A673 (cell line): ENCODE measurements around the gene CD200R1. TPM values are rescaled to one million over a fixed set of nuclear protein-coding genes. Genes with fewer than 3 reads are reported as not detected.

Experiments
- BruUV-seq: library from RNA; stranded (reverse); fragments of 400-500 nt; replicated peaks from 2 replicates; lab custom pipeline; 2021; lab: Mats Ljungman, UMichigan
- CTCF ChIA-PET: fragments of 300-600 bp; sonication (Branson Sonifier 250); formaldehyde crosslinking; loops from one replicate; lab custom pipeline; 2022; ENCODE audit warnings: antibody characterized with exemption; lab: Charles Lee
- POLR2A ChIA-PET: fragments of 300-600 bp; sonication (Branson Sonifier 250); formaldehyde crosslinking; loops from one replicate; lab custom pipeline; 2022; ENCODE audit warnings: antibody characterized with exemption; ENCODE audit not compliant: low non-redundant PET; lab: Charles Lee
- DNase-seq: peaks from one replicate; pipeline ENCODE4 v3.0.0-alpha.2; 2015; ENCODE audit warnings: low spot score
- H3K27ac ChIP-seq: fragments of 200-600 bp; sonication (generic); 2 replicates; pipeline ENCODE4 v1.5.1; 2016; ENCODE audit warnings: mixed run types, low read depth, mild to moderate bottlenecking, mixed read lengths, antibody characterized with exemption, low read length; ENCODE audit not compliant: poor library complexity, severe bottlenecking
- H3K27me3 ChIP-seq: fragments of 200-600 bp; sonication (generic); replicated peaks from 2 replicates; pipeline ENCODE4 v1.6.1; 2017; ENCODE audit warnings: mixed run types, low read depth, mild to moderate bottlenecking, mixed read lengths, antibody characterized with exemption, low read length; ENCODE audit not compliant: insufficient read depth, poor library complexity
- H3K36me3 ChIP-seq: fragments of 200-600 bp; sonication (generic); 2 replicates; pipeline ENCODE4 v1.6.1; 2016; ENCODE audit warnings: mixed run types, mild to moderate bottlenecking, mixed read lengths, antibody characterized with exemption, low read length; ENCODE audit not compliant: insufficient read depth, poor library complexity, severe bottlenecking
- H3K4me1 ChIP-seq: fragments of 200-600 bp; sonication (generic); 2 replicates; pipeline ENCODE4 v1.6.1; 2017; ENCODE audit warnings: mixed run types, mild to moderate bottlenecking, mixed read lengths, antibody characterized with exemption, low read length; ENCODE audit not compliant: insufficient read depth, poor library complexity, severe bottlenecking
- H3K4me3 ChIP-seq: fragments of 200-600 bp; sonication (generic); 2 replicates; pipeline ENCODE4 v1.5.1; 2016; ENCODE audit warnings: low read depth, mixed run types, mild to moderate bottlenecking, mixed read lengths, low read length; ENCODE audit not compliant: poor library complexity, severe bottlenecking
- H3K9me3 ChIP-seq: fragments of 200-600 bp; sonication (generic); 2 replicates; pipeline ENCODE4 v1.6.1; 2016; ENCODE audit warnings: mixed run types, low read depth, mild to moderate bottlenecking, mixed read lengths, antibody characterized with exemption, low read length; ENCODE audit not compliant: poor library complexity, severe bottlenecking
- EZH2 ChIP-seq: fragments of 200-600 bp; sonication (generic); IDR thresholded peaks from 2 replicates; pipeline ENCODE4 v1.6.1; 2017; ENCODE audit warnings: borderline replicate concordance, low read depth, mild to moderate bottlenecking, mixed read lengths, antibody characterized with exemption, low read length; ENCODE audit not compliant: poor library complexity, severe bottlenecking
- intact Hi-C: fragments of 100-400 bp; cut with micrococcal nuclease; formaldehyde crosslinking; loops from one replicate; pipeline ENCODE4 v1.10.0; 2022; ENCODE audit not compliant: unreplicated experiment
- total RNA-seq: library from RNA; stranded (reverse); gene quantifications from 2 replicates; pipeline ENCODE4 v1.2.3, GENCODE V29; 2021
- TF ChIP-seq, protein P1 (sequence below): fragments of 300-800, 200-600 bp; sonication (generic); conservative IDR thresholded peaks from 2 replicates; pipeline ENCODE4 v1.5.1; 2017; ENCODE audit warnings: low read depth, mild to moderate bottlenecking, antibody characterized with exemption, low read length, moderate library complexity, mixed read lengths

CD200R1 gene
- total RNA-seq, 1 experiment from 2014 or later: not detected

GRCh38 chr3:113002037-113002436 lies 27.1 kb upstream of the CD200R1 start:
- intact Hi-C loops: no loop called here
- ChIA-PET POLR2A (interaction anchor here (0.6 kb wide), 1 partner anchor 734 kb away, joined by 3 read pairs; no protein-coding TSS in a partner anchor), CTCF (no interaction called here)
- no peaks in the 10 kb centered on the region for H3K9me3 ChIP-seq
- no peaks in the 10 kb centered on the region for H3K27me3 ChIP-seq
- no peak overlapping the region for H3K27ac ChIP-seq
- peaks cover 53% of the 10 kb centered on the region for H3K36me3 ChIP-seq
- no peak overlapping the region for H3K4me3 ChIP-seq
- TF ChIP-seq EZH2: no peak
- TF ChIP-seq, protein P1, sequence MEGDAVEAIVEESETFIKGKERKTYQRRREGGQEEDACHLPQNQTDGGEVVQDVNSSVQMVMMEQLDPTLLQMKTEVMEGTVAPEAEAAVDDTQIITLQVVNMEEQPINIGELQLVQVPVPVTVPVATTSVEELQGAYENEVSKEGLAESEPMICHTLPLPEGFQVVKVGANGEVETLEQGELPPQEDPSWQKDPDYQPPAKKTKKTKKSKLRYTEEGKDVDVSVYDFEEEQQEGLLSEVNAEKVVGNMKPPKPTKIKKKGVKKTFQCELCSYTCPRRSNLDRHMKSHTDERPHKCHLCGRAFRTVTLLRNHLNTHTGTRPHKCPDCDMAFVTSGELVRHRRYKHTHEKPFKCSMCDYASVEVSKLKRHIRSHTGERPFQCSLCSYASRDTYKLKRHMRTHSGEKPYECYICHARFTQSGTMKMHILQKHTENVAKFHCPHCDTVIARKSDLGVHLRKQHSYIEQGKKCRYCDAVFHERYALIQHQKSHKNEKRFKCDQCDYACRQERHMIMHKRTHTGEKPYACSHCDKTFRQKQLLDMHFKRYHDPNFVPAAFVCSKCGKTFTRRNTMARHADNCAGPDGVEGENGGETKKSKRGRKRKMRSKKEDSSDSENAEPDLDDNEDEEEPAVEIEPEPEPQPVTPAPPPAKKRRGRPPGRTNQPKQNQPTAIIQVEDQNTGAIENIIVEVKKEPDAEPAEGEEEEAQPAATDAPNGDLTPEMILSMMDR: no peak
- no peak for DNase-seq
- no TSS peak for BruUV-seq
- peaks cover 19% of the 10 kb centered on the region for H3K4me1 ChIP-seq

DNA sequence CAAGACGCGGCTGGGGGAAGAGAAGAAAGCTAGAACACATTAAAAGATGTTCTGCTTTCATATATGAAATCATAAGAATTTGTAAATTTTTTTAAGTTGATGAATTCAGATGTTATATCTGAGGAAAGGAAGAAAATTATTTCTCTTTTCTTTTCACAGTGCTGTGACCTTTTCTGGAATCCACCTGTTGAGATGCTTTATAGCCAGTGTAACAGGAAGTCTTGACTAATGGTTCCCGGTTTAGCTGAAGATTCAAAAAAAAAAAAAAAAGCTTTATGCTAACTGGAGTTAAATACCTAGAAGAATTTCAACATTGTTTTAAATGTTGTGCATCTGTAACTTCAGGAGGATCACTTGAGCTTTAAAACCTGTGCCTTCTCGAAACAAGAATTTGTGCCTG lies 25.8 kb upstream of the CD200R1 start:
- H3K4me1 ChIP-seq: peaks cover 6% of the 10 kb centered on the region
- H3K9me3 ChIP-seq: no peaks in the 10 kb centered on the region
- H3K27ac ChIP-seq: no peak overlapping the region
- intact Hi-C loops: no loop called here
- DNase-seq: no peak
- ChIA-PET CTCF (no interaction called here), POLR2A (no interaction called here)
- no peak overlapping the region for H3K4me3 ChIP-seq
- no peaks in the 10 kb centered on the region for H3K27me3 ChIP-seq
- TF ChIP-seq, protein P1: no peak
- no peak for TF ChIP-seq EZH2
- no TSS peak for BruUV-seq
- H3K36me3 ChIP-seq: peaks cover 50% of the 10 kb centered on the region

- H3K27me3 ChIP-seq: no peaks in the 10 kb centered on the region
- no peak for TF ChIP-seq EZH2
- TF ChIP-seq, protein P1: no peak
- no peak for DNase-seq
- no peak overlapping the region for H3K27ac ChIP-seq
- CTCF ChIA-PET: no interaction called here
- peaks cover 11% of the 10 kb centered on the region for H3K36me3 ChIP-seq
- POLR2A ChIA-PET: no interaction called here
- intact Hi-C loops: no loop called here
- no peaks in the 10 kb centered on the region for H3K9me3 ChIP-seq
- no TSS peak for BruUV-seq
- H3K4me3 ChIP-seq: no peak overlapping the region
- peaks cover 12% of the 10 kb centered on the region for H3K4me1 ChIP-seq
Observed at GRCh38 chr3:112995800-112996199, 20.9 kb upstream of the CD200R1 start.
